LNCAP (cell line): ENCODE data around the gene SOX6.

ENCODE experiments used
- TF ChIP-seq, protein P1 (sequence below): fragments of 450-650 bp; IDR thresholded peaks from 2 replicates; pipeline ENCODE4 v1.5.1; 2017; ENCODE audit warnings: mild to moderate bottlenecking

The SOX6 gene

DNA sequence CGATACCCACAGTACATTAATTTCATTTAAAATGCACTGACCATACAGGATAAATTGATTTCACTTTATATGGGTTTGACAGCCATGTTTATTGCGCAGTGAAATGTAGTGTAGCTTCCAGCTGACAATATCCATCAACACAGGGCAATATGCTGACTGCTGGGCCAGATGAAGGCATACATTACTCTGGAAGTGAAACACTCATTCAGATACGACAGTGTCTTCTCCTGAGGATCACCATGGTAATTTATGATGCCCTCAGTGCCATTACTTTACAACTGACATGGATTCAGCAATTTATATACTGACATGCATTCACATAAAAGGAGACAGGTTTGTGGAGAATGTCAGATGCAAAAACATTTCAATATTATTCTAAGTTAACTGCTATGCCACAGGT, 365.1 kb downstream of the SOX6 start:
- TF ChIP-seq, protein P1, sequence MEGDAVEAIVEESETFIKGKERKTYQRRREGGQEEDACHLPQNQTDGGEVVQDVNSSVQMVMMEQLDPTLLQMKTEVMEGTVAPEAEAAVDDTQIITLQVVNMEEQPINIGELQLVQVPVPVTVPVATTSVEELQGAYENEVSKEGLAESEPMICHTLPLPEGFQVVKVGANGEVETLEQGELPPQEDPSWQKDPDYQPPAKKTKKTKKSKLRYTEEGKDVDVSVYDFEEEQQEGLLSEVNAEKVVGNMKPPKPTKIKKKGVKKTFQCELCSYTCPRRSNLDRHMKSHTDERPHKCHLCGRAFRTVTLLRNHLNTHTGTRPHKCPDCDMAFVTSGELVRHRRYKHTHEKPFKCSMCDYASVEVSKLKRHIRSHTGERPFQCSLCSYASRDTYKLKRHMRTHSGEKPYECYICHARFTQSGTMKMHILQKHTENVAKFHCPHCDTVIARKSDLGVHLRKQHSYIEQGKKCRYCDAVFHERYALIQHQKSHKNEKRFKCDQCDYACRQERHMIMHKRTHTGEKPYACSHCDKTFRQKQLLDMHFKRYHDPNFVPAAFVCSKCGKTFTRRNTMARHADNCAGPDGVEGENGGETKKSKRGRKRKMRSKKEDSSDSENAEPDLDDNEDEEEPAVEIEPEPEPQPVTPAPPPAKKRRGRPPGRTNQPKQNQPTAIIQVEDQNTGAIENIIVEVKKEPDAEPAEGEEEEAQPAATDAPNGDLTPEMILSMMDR = no peak

DNA sequence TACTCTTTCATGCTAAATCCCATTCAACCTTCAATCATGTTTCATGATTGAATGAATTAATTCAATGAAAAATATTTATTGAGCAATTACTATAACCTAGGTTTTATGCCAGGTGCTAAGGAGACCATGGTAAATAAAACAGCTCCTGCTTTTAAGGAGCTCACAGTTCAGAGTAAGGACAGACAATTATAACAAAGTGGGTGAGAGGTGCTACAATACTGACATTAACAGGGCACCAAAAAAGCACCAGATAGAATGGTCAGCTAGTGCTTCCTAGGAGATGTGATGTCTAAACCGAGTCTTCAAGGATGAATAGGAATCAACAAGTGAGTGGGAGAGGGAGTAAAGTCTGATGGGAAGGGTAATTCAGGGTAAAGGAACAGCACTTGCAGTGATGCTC, 366.7 kb downstream of the SOX6 start:
- TF ChIP-seq, protein P1 = no peak

DNA sequence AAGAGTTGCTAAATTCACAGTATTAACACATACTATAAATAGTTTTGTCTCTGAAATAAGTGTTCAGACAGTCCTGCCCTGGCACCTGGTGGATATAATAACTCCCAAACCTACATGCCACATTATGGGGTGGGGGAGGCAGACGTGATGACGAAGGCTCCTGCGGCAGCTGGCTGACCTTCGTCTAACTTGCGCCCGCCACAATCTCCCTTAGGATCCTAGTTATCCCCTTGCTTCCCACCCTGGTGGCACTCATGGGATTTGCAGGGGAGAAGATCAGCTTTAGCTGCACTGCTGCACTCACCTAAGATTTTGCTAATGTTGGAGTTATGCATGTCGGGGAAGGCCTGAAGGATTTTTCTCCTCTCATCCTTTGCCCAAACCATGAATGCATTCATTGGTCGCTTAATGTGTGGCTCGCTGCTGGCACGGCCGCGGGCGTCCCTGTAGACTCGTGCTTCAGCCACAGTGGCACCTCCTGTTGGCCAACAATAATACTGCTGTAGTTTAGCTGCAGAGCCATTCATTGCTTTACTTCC, 367.6 kb downstream of the SOX6 start:
- TF ChIP-seq, protein P1 = peak; percentile 36; the same call in 1 of the 2 replicates

DNA sequence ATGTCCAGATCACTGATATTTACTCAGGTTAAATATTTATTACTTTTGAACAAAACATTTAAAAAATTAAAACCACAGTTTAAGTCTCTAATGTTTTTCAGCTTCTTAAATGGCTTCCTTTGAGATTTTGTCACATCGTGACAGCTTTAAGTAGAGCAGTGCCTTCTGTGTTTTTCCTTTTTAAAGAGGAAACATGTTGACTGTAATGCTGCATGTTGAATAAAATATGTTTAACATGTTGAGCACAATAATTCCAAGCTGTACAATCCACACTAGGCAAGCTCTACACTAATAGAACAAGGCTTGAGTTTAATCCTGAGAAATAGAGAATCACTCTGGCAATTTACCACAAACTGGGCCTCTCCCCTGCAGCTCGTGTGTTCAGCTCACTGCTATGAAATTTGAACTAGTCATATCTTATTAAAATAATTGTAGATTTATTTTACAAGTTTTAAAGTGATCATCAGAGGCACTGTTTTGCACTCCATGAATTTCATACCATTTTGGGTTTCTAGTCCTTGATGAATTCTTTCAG, 368.3 kb downstream of the SOX6 start:
- TF ChIP-seq, protein P1 = no peak

DNA sequence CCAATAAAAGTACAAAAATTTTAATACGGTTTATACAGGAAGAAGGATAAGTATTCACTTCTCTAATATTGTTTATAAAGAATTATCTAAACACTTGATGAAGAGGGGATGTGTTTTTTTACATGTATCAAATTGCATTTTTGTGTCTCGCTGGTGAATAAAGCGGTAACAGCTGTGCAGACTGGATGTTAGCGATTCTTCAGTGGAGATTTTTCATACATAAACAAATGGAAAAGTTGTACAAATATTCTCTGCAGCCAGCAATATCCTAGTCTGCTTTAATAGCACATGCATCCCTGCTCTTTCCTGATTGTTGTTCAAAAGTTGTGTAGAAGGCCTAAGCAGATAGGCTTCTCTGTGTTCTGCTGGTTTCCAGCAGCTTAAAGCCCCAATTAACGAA, 369.3 kb downstream of the SOX6 start:
- TF ChIP-seq, protein P1 = no peak

DNA sequence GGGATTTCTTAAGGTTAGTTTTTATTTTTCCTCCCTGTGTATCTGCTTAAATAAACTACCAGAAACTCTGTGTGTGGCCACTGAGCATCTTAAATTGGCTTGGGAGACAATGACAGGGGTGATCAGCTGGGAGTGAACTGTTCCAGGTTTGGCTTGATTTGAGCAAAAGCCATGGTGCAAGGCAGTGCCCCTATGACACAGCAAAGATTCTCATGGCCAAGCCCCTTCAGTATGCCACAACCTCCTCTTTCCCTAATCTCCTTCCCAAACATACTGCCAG, 370.5 kb downstream of the SOX6 start:
- TF ChIP-seq, protein P1 = no peak

DNA sequence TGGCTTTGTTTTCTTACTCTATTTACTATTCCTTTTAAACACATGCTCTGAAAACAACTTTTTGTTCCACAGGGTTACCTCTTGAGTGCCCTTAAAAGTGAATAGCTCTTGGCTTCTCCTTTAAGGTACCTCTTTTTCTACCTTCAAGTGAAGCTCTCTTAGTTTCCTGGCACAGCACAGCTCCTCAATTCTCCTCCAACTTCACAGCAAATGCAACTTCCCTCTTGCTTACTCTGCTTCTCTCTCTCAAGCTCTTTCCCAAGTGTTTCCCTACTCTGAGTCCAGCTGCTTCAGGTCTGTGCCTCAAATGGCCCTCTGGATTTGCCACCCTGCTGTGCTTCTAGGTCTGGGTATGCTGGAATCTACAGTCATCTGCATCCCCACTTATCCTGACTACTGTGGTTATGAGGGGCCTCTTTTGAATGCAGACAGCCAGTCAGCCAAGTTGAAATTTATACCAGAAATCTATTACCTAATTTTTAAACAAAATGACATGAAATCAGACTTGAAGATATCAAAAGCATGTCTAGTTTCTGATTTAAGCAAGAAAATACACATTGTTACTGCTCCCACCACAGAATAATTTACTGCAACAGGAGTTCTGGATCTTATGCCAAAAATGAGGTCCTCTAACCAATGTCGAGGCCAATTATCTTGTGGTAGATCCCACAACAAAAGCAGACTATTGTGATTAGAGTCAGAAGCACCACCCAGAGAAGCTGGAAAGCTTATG, 371.1 kb downstream of the SOX6 start:
- TF ChIP-seq, protein P1 = no peak
